HEK293 (cell line): ENCODE data around the gene BCOR.

Experiments used
- CTCF ChIA-PET: fragments of 350-600 bp; formaldehyde crosslinking; extraction: SDS; loops from one replicate; lab custom pipeline; 2021; ENCODE audit warnings: antibody characterized with exemption; lab: Yijun Ruan, JAX
- POLR2A ChIA-PET: fragments of 300-600 bp; formaldehyde crosslinking; extraction: SDS; loops from one replicate; lab custom pipeline; 2020; ENCODE audit warnings: antibody characterized with exemption, inconsistent platforms; lab: Yijun Ruan, JAX
- H3K27ac ChIP-seq: fragments of 200-500 bp; sonication (Bioruptor generic); 2 replicates; pipeline ENCODE4 v1.5.1; 2014; ENCODE audit warnings: low read depth, low read length, control low read depth, inconsistent platforms; ENCODE audit errors: extremely low read depth
- H3K36me3 ChIP-seq, 2 experiments: fragments of 200-500 bp in 1 of 2; sonication (Bioruptor generic) in 1 of 2; 1 replicate in 1 of 2; 2 replicates in 1 of 2; pipeline ENCODE4 v1.5.1; 2014 to 2017; ENCODE audit warnings: inconsistent platforms in 2 of 2, low read length in 2 of 2; ENCODE audit not compliant: control insufficient read depth in 2 of 2, insufficient read depth in 1 of 2
- H3K4me1 ChIP-seq: fragments of 200-500 bp; sonication (Bioruptor generic); 2 replicates; pipeline ENCODE4 v1.5.1; 2014; ENCODE audit warnings: mild to moderate bottlenecking, low read length, inconsistent platforms; ENCODE audit not compliant: control insufficient read depth, insufficient read depth
- H3K4me3 ChIP-seq: 2 replicates; pipeline ENCODE4 v1.5.1; 2011; ENCODE audit warnings: low read depth, mild to moderate bottlenecking, control low read depth, low read length, moderate library complexity
- H3K9me3 ChIP-seq: fragments of 200-500 bp; sonication (Bioruptor generic); 2 replicates; pipeline ENCODE4 v1.5.1; 2014; ENCODE audit warnings: low read depth, low read length, inconsistent platforms; ENCODE audit not compliant: control insufficient read depth, insufficient read depth
- BCL6B ChIP-seq: fragments of 450-650 bp; formaldehyde crosslinking; IDR thresholded peaks from 2 replicates; pipeline ENCODE4 v1.5.1; 2017; ENCODE audit warnings: missing biosample characterization, missing genetic modification characterization
- ELK4 ChIP-seq: IDR thresholded peaks from 2 replicates; pipeline ENCODE4 v1.6.1; 2011; ENCODE audit warnings: mild to moderate bottlenecking, low read depth, low read length, borderline replicate concordance
- KLF16 ChIP-seq: fragments of 450-650 bp; formaldehyde crosslinking; IDR thresholded peaks from 2 replicates; pipeline ENCODE4 v1.5.1; 2017; ENCODE audit warnings: missing biosample characterization, missing genetic modification characterization
- KLF9 ChIP-seq: fragments of 450-650 bp; formaldehyde crosslinking; IDR thresholded peaks from 2 replicates; pipeline ENCODE4 v1.5.1; 2016; ENCODE audit warnings: missing biosample characterization, missing genetic modification characterization, low read depth
- MZF1 ChIP-seq: fragments of 450-650 bp; formaldehyde crosslinking; IDR thresholded peaks from 2 replicates; pipeline ENCODE4 v1.5.1; 2017; ENCODE audit warnings: missing biosample characterization, missing genetic modification characterization, borderline replicate concordance
- SETDB1 ChIP-seq: IDR thresholded peaks from one replicate; pipeline ENCODE4 v1.6.1; 2017; ENCODE audit warnings: mild to moderate bottlenecking, low read length, moderate library complexity, mixed read lengths; ENCODE audit not compliant: insufficient read length
- ZBTB7A ChIP-seq: fragments of 450-650 bp; formaldehyde crosslinking; IDR thresholded peaks from 2 replicates; pipeline ENCODE4 v1.5.1; 2016; ENCODE audit warnings: low read depth, missing biosample characterization, missing genetic modification characterization
- ZNF16 ChIP-seq: fragments of 450-650 bp; formaldehyde crosslinking; IDR thresholded peaks from 2 replicates; pipeline ENCODE4 v1.5.1; 2016; ENCODE audit warnings: low read depth, missing biosample characterization, missing genetic modification characterization
- ZNF211 ChIP-seq: fragments of 450-650 bp; formaldehyde crosslinking; IDR thresholded peaks from 2 replicates; pipeline ENCODE4 v1.5.1; 2016; ENCODE audit warnings: low read depth, missing biosample characterization, missing genetic modification characterization
- ZNF26 ChIP-seq: fragments of 450-650 bp; formaldehyde crosslinking; IDR thresholded peaks from 2 replicates; pipeline ENCODE4 v1.5.1; 2016; ENCODE audit warnings: missing biosample characterization, missing genetic modification characterization
- ZNF280C ChIP-seq: fragments of 450-650 bp; formaldehyde crosslinking; IDR thresholded peaks from 2 replicates; pipeline ENCODE4 v1.5.1; 2016; ENCODE audit warnings: missing biosample characterization, missing genetic modification characterization
- ZNF292 ChIP-seq: fragments of 450-650 bp; formaldehyde crosslinking; IDR thresholded peaks from 2 replicates; pipeline ENCODE4 v1.5.1; 2016; ENCODE audit warnings: low read depth, missing biosample characterization, missing genetic modification characterization, borderline replicate concordance
- ZNF362 ChIP-seq: fragments of 450-650 bp; formaldehyde crosslinking; IDR thresholded peaks from 2 replicates; pipeline ENCODE4 v1.5.1; 2016; ENCODE audit warnings: missing biosample characterization, missing genetic modification characterization
- ZNF629 ChIP-seq: fragments of 450-650 bp; formaldehyde crosslinking; IDR thresholded peaks from 2 replicates; pipeline ENCODE4 v1.5.1; 2017; ENCODE audit warnings: missing biosample characterization, missing genetic modification characterization
- ZNF645 ChIP-seq: fragments of 450-650 bp; formaldehyde crosslinking; IDR thresholded peaks from 2 replicates; pipeline ENCODE4; 2016; ENCODE audit warnings: missing biosample characterization, missing genetic modification characterization
- ZNF660 ChIP-seq: fragments of 450-650 bp; IDR thresholded peaks from 2 replicates; pipeline ENCODE4 v1.5.1; 2018; ENCODE audit warnings: missing biosample characterization, mild to moderate bottlenecking, missing genetic modification characterization
- ZNF664 ChIP-seq: fragments of 450-650 bp; formaldehyde crosslinking; IDR thresholded peaks from 2 replicates; pipeline ENCODE4 v1.5.1; 2016; ENCODE audit warnings: missing biosample characterization, missing genetic modification characterization
- ZNF792 ChIP-seq: fragments of 450-650 bp; formaldehyde crosslinking; IDR thresholded peaks from 2 replicates; pipeline ENCODE4 v1.5.1; 2016; ENCODE audit warnings: missing biosample characterization, missing genetic modification characterization

Gene BCOR

GRCh38 chrX:40079572-40079971 lies 18.2 kb downstream of the BCOR start:
- peaks cover 0 to 74% of the 10 kb centered on the region in 2 experiments; a peak in 1 of 3 replicates for H3K36me3 ChIP-seq
- POLR2A ChIA-PET: no interaction called here
- no peak for TF ChIP-seq BCL6B (tag by site-specific recombination)
- TF ChIP-seq ZNF16 (tag by site-specific recombination): no peak
- no peak for TF ChIP-seq ZNF664
- TF ChIP-seq ZNF280C (tag by site-specific recombination): no peak
- no peak for TF ChIP-seq ZNF211
- no peak for TF ChIP-seq ZNF629 (tag by site-specific recombination)
- TF ChIP-seq ZNF792 (tag by site-specific recombination): no peak
- no peak for TF ChIP-seq ZNF660 (tag by site-specific recombination)
- TF ChIP-seq ZNF292: no peak
- no peak for TF ChIP-seq MZF1 (tag by site-specific recombination)
- TF ChIP-seq SETDB1: no peak
- no peak for TF ChIP-seq ZNF26
- no peak for TF ChIP-seq ELK4
- TF ChIP-seq ZBTB7A (tag by site-specific recombination): no peak
- no peak for TF ChIP-seq KLF9 (tag by site-specific recombination)
- TF ChIP-seq ZNF362 (tag by site-specific recombination): no peak
- TF ChIP-seq KLF16 (tag by site-specific recombination): no peak
- no peak for TF ChIP-seq ZNF645 (tag by site-specific recombination)
- TF ChIP-seq, all 188 proteins: peak for 0
- peaks cover 8% of the 10 kb centered on the region for H3K4me1 ChIP-seq
- H3K9me3 ChIP-seq: no peaks in the 10 kb centered on the region
- CTCF ChIA-PET: interaction anchor here (0.7 kb wide), 2 partner anchors 19 to 20 kb away, joined by 3 read pairs; no protein-coding TSS in a partner anchor
- no peak overlapping the region for H3K4me3 ChIP-seq
- H3K27ac ChIP-seq: no peak overlapping the region
